Motor neuron (in vitro differentiated cells): ENCODE results near the gene ZNF695. TPM values are rescaled to one million over a fixed set of nuclear protein-coding genes. Genes with fewer than 3 reads are reported as not detected.

ENCODE experiments used
- ATAC-seq, 8 experiments: fragments of 200-7000 bp; cut with Tn5 transposase; replicated peaks in 6 of 8; 2 replicates each; pipeline ENCODE4 v1.8.0; 2021; ENCODE audit warnings: mild to moderate bottlenecking in 8 of 8, moderate library complexity in 8 of 8
- H3K27ac ChIP-seq, 2 donors: fragments of 250-450 bp; sonication (Bioruptor Pico); 2 replicates each; pipeline ENCODE4 v1.9.0; 2021; ENCODE audit warnings: antibody characterized with exemption in 2 of 2, mild to moderate bottlenecking in 2 of 2, moderate library complexity in 1 of 2
- H3K4me1 ChIP-seq, 2 donors: fragments of 250-450 bp; sonication (Bioruptor Pico); replicated peaks in 1 of 2; 2 replicates each; pipeline ENCODE4 v1.6.1; 2021; ENCODE audit warnings: antibody characterized with exemption in 2 of 2, mild to moderate bottlenecking in 2 of 2, moderate library complexity in 1 of 2
- H3K4me3 ChIP-seq, 5 donors: fragments of 250-450 bp; sonication (Bioruptor Pico); 2 replicates each; pipeline ENCODE4 v1.9.0; 2021; ENCODE audit warnings: antibody characterized with exemption in 5 of 5, mild to moderate bottlenecking in 5 of 5, moderate library complexity in 4 of 5
- WGBS, 10 experiments: fragments of 450-650 bp; shearing (Covaris generic); methylation state at CpG; one replicate each; pipeline ENCODE4 v1.0.0; 2022; 5-methylcytosine and 5-hydroxymethylcytosine counted together
- in situ Hi-C, 9 experiments: fragments of 400-800 bp; cut with MboI; loops; one replicate each; pipeline ENCODE4 v1.15.0; 2021; ENCODE audit warnings: low sequenced_read_pairs in 9 of 9, low pct_unique_long_range_greater_than_20kb in 2 of 9; ENCODE audit not compliant: unreplicated experiment in 9 of 9
- total RNA-seq, 8 experiments: library from RNA; unstranded; fragments of 300-600 nt; gene quantifications; 2 replicates each; pipeline versions ENCODE4 v1.2.3 to v1.2.4, GENCODE V29; 2022

The ZNF695 gene
- total RNA-seq, 8 experiments from 2014 or later: 0.86 to 12.5 (median 4.9) TPM; not detected in 1

DNA sequence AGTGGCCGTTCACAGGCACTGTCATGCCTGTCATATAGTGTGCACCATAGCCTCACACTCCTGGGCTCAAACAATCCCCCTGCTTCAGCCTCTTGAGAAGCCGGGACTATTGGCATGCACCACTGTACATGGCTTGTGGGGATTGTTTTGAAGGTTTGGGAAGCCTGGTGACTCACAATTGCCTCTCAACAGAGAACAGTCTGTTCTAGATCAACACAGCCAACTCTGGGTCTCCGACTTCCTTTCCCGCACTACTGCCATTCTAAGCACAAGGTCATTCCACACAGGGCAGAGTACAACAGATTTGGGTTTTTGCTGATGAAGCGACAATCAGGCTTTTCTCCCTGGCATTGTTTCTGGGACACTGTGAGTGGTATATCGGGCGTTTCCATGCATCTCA lies 60.6 kb downstream of the ZNF695 start:
- WGBS, 10 experiments: 0 to 100% (median 91%) methylated on average over 1 to 6 of the region's 7 CpGs; no CpG with 5 or more reads in 2 of the 10 experiments
- ATAC-seq: peak in 3 of 8 experiments; percentile 10 to 54 (median 53)
- Histone ChIP-seq H3K27ac (no peak overlapping the region), H3K4me3 (no peak overlapping the region), H3K4me1 (no peaks in the 10 kb centered on the region)
- in situ Hi-C loops: loop anchor here in 1 of 9 experiments (25.0 kb wide), 1 partner anchor 110 kb away; no protein-coding TSS in a partner anchor

DNA sequence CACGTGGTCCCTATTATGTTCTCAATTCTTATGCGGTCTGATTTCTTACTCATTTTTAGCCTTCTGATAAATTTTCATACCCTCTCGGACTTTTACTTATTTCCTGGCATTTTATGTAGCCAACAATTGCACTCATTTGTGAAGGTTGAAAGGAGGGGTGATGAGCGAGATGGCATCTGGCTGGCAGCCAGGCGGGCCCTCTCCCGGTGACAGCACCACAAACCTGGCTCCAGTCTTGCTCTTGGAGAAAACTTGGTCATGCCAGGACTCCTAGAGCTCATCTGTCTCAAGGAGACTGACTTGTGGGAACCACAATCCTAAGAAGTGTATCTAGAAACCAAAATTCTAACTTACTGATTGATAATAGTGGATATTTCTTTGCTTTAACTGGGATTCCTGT lies 61.5 kb downstream of the ZNF695 start:
- Histone ChIP-seq H3K4me1 (no peaks in the 10 kb centered on the region), H3K4me3 (no peak overlapping the region), H3K27ac (no peak overlapping the region)
- in situ Hi-C loops: loop anchor here in 1 of 9 experiments (25.0 kb wide), 1 partner anchor 109 kb away; no protein-coding TSS in a partner anchor
- no peak for ATAC-seq
- 61 to 100% (median 93%) methylated on average over 2 to 6 of the region's 6 CpGs; no CpG with 5 or more reads in 1 of the 10 experiments for WGBS, 10 experiments

Other genes with a start within 250 kb of the ZNF695 start
- 10 to 100 TPM; 25.6 to 50.4 (median 32.5) TPM for gene AHCTF1, start 76.1 kb downstream of the ZNF695 start, total RNA-seq
- 10 to 100 TPM in 4 of 8 experiments, 1 to 10 TPM in 4; 1.7 to 15.2 (median 8.6) TPM for gene ZNF670, start 70.8 kb upstream of the ZNF695 start, total RNA-seq
- 10 to 100 TPM in 6 of 8 experiments, 1 to 10 TPM in 2; 4.6 to 37.0 (median 19.7) TPM for gene ZNF669, start 96.3 kb upstream of the ZNF695 start, total RNA-seq
- 100 to 1,000 TPM in 4 of 8 experiments, 10 to 100 TPM in 4; 21.5 to 160 (median 73.3) TPM for gene ZNF124, start 164.0 kb upstream of the ZNF695 start, total RNA-seq
- under 1 TPM in 6 of 8 experiments, not detected in 2; 0.16 to 0.52 (median 0.27) TPM for gene VN1R5, start 248.0 kb upstream of the ZNF695 start, total RNA-seq